ENCODE results near the gene DNAH11.
A peak's percentile ranks its signal among the peaks of the same experiment; 100 is the strongest.
"Not testable (repeated sequence)": the region's sequence is repeated elsewhere in the genome, so short reads cannot be mapped to it uniquely, and the experiment has no call there.

Gene DNAH11, protein sequence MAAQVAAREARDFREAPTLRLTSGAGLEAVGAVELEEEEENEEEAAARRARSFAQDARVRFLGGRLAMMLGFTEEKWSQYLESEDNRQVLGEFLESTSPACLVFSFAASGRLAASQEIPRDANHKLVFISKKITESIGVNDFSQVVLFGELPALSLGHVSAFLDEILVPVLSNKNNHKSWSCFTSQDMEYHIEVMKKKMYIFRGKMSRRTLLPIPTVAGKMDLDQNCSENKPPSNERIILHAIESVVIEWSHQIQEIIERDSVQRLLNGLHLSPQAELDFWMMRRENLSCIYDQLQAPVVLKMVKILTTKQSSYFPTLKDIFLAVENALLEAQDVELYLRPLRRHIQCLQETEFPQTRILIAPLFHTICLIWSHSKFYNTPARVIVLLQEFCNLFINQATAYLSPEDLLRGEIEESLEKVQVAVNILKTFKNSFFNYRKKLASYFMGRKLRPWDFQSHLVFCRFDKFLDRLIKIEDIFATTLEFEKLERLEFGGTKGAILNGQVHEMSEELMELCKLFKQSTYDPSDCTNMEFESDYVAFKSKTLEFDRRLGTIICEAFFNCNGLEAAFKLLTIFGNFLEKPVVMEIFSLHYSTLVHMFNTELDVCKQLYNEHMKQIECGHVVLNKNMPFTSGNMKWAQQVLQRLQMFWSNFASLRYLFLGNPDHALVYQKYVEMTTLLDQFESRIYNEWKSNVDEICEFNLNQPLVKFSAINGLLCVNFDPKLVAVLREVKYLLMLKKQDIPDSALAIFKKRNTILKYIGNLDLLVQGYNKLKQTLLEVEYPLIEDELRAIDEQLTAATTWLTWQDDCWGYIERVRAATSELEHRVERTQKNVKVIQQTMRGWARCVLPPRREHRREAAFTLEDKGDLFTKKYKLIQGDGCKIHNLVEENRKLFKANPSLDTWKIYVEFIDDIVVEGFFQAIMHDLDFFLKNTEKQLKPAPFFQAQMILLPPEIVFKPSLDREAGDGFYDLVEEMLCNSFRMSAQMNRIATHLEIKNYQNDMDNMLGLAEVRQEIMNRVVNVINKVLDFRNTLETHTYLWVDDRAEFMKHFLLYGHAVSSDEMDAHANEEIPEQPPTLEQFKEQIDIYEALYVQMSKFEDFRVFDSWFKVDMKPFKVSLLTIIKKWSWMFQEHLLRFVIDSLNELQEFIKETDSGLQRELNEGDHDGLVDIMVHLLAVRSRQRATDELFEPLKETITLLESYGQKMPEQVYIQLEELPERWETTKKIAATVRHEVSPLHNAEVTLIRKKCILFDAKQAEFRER (N-terminal part only)

DNA sequence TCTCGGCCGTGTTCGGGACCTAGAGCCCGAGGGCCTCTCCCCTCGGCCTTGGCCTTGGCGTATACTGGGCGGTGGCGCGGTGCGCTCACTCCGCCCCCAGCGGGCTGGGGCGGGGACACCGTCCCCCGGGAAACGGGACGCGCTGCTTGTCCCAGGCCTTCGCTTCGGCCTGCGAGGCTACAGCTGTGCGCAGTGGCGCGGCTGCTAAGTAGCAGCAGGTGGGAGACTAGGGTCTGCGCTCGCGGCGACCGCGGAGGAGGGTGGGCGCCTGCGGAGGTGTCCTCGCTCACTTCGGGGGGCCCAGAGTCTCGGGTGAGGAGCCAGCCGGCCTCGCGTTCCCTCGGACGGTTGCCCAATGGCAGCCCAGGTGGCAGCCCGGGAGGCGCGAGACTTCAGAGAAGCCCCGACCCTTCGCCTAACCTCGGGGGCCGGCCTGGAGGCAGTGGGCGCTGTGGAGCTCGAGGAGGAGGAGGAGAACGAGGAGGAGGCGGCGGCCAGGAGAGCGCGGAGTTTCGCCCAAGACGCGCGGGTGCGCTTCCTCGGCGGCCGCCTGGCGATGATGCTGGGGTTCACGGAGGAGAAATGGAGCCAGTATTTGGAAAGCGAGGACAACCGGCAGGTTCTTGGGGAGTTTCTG lies at the start of gene DNAH11:
Gene DNAH11 (plus strand): TSS at position 149 of the 637 bp plus-strand sequence. CDS start 207 bp downstream, at position 356.
- peaks cover 54% of the 10 kb centered on the region for H3K27me3 Mint-ChIP-seq
- no peaks in the 10 kb centered on the region for H3K36me3 Mint-ChIP-seq (ENCODE audit: low read depth)
- peak within 1 kb of the TSS; percentile 42 for H3K4me3 Mint-ChIP-seq
- ATAC-seq: peak; percentile 89
- H3K4me1 Mint-ChIP-seq: peaks cover 8% of the 10 kb centered on the region
- peak; percentile 26 for DNase-seq
- no peaks in the 10 kb centered on the region for H3K9me3 Mint-ChIP-seq
- no peak within 1 kb of the TSS for H3K27ac Mint-ChIP-seq

DNA sequence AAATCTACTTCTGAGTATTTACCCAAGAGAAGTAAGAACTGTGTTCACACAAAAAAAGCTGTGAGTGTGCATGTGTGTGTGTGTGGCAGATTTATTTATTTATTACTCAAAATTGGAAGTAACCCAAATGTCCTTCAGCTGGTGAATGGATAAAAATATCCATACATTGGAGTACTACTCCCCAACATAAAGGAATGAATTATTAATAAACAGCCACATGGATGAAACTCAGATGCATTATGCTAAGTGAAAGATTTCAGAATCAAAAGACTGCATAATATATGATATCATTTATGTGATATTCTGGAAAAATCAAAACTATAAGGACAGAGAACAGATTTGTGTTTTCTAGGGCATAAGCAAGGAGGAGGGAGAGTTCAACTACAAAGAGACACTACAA lies 47.1 kb upstream of the DNAH11 start:
- DNase-seq (no peak), ATAC-seq (no peak)
- Mint-ChIP-seq H3K4me3 (no peak overlapping the region), H3K9me3 (peaks cover 40% of the 10 kb centered on the region), H3K36me3 (ENCODE audit: low read depth) (peaks cover 74% of the 10 kb centered on the region), H3K27me3 (no peaks in the 10 kb centered on the region), H3K4me1 (no peaks in the 10 kb centered on the region), H3K27ac (no peak overlapping the region)

DNA sequence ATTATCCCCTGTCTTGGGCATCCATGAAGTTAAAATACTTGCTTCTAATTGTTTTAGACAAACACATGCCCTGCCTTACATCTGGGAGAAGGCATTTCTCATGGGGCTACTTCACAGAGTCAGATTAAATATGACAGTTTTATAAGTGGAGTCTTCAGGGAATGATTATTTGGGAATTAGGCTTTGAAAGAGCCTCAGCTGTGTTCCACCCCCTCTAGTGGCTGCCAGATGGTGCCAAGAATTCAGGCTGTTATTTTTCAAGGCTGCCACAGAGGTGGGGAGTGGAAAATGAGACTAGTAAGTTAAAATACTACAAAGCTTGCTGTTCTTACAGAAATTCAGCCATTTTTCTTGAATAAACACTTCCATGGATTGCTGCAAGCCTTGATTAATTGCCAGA lies 45.8 kb upstream of the DNAH11 start:
- Mint-ChIP-seq H3K36me3 (ENCODE audit: low read depth) (peaks cover 76% of the 10 kb centered on the region), H3K4me1 (no peaks in the 10 kb centered on the region), H3K27me3 (no peaks in the 10 kb centered on the region), H3K27ac (no peak overlapping the region), H3K9me3 (peaks cover 37% of the 10 kb centered on the region), H3K4me3 (no peak overlapping the region)
- ATAC-seq (no peak), DNase-seq (no peak)

DNA sequence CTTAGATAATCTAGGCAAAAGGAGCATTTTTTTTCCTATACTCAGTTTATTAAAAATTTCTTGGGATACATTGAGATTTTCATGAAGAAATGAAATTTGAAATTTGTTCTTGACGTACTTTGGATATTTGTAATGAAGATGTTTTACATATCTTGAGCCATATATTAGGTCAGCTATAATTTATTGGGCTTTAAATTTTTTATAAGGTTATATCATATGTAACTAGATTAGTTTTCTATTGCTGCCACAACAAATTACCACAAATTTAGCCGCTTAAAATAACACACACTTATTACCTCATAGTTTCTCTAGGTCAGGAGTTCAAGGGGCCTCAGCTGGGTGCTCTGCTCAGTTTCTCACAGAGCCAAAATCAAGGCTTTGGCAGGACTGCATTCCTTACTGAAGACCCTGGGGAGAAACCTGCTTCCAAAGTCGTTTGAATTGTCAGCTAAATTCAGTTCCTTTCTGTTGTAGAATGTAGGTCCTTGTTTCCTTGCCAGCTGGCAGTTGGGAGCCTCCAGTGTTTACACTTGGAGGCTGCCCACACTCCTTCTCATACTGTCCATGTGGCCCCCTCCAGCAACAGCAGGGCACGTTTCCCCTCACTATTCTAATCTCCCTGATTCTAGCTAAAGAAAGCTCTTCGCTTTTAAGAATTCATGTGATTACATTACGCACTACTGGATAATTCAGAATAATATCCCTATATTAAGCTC lies 42.6 kb upstream of the DNAH11 start:
- DNase-seq: no peak
- H3K36me3 Mint-ChIP-seq (ENCODE audit: low read depth): peaks cover 73% of the 10 kb centered on the region
- no peak overlapping the region for H3K27ac Mint-ChIP-seq
- H3K9me3 Mint-ChIP-seq: peaks cover 45% of the 10 kb centered on the region
- no peak for ATAC-seq
- H3K27me3 Mint-ChIP-seq: no peaks in the 10 kb centered on the region
- H3K4me3 Mint-ChIP-seq: no peak overlapping the region
- no peaks in the 10 kb centered on the region for H3K4me1 Mint-ChIP-seq

DNA sequence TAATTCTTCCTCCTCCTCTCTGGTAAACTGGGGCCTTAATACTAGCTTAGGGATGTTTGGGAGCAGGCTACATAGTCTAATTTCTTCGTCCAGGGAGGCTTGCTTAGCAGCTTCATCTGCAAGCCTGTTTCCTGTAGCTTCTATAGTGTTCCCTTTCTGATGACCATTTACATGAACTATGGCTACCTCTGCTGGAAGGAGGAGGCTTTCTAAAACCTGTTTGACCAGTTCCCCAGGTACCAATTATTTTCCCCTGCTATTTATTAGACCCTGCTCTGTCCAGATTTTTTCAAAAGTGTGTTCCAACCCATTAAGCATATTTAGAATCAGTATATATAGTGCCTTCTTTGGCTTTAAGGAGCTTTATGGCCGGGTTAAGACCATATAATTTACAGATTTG lies 38.8 kb upstream of the DNAH11 start:
- Mint-ChIP-seq H3K27me3 (no peaks in the 10 kb centered on the region), H3K27ac (no peak overlapping the region), H3K4me1 (no peaks in the 10 kb centered on the region), H3K9me3 (peaks cover 42% of the 10 kb centered on the region), H3K4me3 (no peak overlapping the region), H3K36me3 (ENCODE audit: low read depth) (peaks cover 74% of the 10 kb centered on the region)
- ATAC-seq (no peak), DNase-seq (no peak)

DNA sequence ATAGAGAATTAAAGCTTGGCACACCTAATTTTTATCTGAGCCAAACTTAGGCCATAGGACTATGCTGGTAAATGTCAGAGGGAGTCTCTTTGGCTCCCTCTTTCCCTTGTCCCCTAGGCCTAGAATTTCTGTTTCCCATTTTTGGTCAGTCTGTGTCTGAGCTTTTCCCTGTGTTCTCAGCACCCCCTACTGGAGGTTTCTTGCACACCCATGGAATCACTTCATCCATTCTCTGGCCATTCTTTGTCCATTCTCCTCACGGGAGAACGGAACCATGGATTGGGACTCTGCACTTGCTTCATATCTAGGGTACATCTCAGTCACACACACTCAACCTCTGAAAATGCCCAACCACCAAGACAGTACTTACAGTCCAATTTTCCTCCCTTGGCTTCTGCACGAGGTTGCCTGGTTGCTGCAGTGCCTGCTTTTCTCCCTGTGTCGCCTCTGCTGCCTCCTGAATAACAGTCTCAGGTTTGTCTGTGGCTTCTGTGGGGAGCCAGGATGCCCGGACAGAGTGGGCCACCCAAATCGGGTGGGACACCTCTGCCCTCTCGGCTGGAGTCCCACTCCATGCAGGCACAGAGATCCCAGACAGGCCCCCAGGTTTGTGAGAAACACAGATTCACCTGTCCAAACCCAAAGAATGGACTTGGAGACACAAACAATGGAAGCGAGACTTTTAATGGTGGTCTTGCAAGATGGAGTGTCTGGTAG lies 35.1 kb upstream of the DNAH11 start:
- Mint-ChIP-seq H3K27me3 (no peaks in the 10 kb centered on the region), H3K4me1 (no peaks in the 10 kb centered on the region), H3K4me3 (no peak overlapping the region), H3K36me3 (ENCODE audit: low read depth) (peaks cover 55% of the 10 kb centered on the region), H3K9me3 (peaks cover 30% of the 10 kb centered on the region), H3K27ac (no peak overlapping the region)
- DNase-seq (peak; percentile 29), ATAC-seq (no peak)

DNA sequence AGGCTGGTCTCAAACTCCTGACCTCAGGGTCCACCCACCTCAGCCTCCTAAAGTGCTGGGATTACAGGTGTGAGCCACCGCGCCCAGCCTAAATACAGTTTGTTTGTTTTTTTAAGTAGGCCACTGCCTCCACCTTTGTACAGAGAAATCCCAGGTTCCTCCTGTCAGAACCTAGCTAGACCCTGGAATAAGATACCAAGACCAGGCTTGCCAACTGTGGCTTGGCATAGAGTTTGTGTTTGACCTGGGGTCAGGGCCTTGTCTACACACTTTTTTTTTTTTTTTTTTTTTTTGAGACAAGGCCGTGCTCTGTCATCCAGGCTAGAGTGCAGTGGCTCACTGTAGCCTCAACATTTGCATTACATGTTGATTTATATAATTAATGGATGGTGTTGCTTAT lies 34.3 kb upstream of the DNAH11 start:
- H3K4me3 Mint-ChIP-seq: no peak overlapping the region
- DNase-seq: no peak
- H3K4me1 Mint-ChIP-seq: no peaks in the 10 kb centered on the region
- H3K36me3 Mint-ChIP-seq (ENCODE audit: low read depth): peaks cover 50% of the 10 kb centered on the region
- no peak overlapping the region for H3K27ac Mint-ChIP-seq
- no peak for ATAC-seq
- peaks cover 28% of the 10 kb centered on the region for H3K9me3 Mint-ChIP-seq
- H3K27me3 Mint-ChIP-seq: no peaks in the 10 kb centered on the region

DNA sequence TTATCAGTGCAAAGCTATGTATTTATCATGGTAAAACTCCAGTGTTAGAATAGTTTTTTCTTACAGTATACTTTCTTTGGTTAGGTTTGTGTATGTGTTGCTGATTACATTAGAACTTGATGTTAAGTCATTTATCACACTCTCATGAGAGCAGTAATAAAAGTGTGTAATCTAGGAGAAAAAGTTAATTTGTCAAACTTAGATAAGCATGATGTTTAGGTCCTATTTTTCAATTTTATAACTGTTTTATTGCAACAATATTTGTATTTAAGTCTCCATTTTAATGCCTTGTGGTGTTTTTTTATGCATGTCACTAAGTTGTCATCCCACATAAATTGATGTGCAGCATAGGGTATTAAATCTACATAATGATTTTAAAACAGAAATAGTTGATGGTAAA lies 28.8 kb upstream of the DNAH11 start:
- ATAC-seq: no peak
- DNase-seq: no peak
- no peaks in the 10 kb centered on the region for H3K4me1 Mint-ChIP-seq
- H3K36me3 Mint-ChIP-seq (ENCODE audit: low read depth): peaks cover 8% of the 10 kb centered on the region
- no peaks in the 10 kb centered on the region for H3K9me3 Mint-ChIP-seq
- H3K27ac Mint-ChIP-seq: no peak overlapping the region
- no peak overlapping the region for H3K4me3 Mint-ChIP-seq
- no peaks in the 10 kb centered on the region for H3K27me3 Mint-ChIP-seq

DNA sequence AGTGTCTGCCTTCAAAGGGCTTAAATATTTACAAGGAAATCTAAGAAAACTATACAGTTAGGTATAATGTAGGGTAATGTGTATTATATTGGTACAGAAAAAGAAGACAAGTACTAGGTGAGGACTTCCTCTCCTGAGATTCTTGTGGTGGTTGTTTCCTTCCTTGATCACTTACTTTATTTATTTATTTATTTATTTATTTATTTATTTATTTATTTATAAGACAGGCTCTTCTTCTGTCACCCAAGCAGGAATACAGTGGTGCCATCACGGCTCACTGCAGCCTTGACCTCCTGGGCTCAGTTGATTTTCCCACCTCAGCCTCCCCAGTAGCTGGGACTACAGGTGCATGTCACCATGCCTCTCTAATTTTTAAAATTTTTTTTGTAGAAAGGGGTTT lies 18.2 kb upstream of the DNAH11 start:
- Mint-ChIP-seq H3K4me3 (no peak overlapping the region), H3K27ac (no peak overlapping the region), H3K9me3 (no peaks in the 10 kb centered on the region), H3K27me3 (no peaks in the 10 kb centered on the region), H3K4me1 (no peaks in the 10 kb centered on the region), H3K36me3 (ENCODE audit: low read depth) (no peaks in the 10 kb centered on the region)
- DNase-seq: no peak
- ATAC-seq: no peak

DNA sequence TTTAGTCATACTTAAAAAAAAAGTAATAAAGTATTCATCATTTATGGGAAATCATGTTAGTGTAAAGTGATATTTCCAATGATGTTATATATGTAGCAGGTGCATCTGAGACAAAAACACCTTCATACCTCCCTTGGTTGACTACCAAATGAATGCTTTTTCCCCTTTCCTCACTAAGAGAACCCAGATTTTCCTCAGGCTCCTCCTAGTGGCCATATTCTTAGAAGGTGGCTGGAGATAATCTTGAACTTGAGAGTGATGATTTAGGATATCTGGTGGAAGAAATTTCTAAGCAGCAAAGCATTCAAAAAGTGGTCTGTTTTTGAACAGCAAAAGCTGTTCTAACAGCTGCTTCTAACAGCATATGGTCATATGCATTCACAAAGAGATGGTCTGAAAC lies 16.8 kb upstream of the DNAH11 start:
- no peaks in the 10 kb centered on the region for H3K9me3 Mint-ChIP-seq
- no peak overlapping the region for H3K27ac Mint-ChIP-seq
- no peak overlapping the region for H3K4me3 Mint-ChIP-seq
- DNase-seq: no peak
- no peaks in the 10 kb centered on the region for H3K4me1 Mint-ChIP-seq
- ATAC-seq: no peak
- H3K36me3 Mint-ChIP-seq (ENCODE audit: low read depth): no peaks in the 10 kb centered on the region
- H3K27me3 Mint-ChIP-seq: peaks cover 3% of the 10 kb centered on the region

DNA sequence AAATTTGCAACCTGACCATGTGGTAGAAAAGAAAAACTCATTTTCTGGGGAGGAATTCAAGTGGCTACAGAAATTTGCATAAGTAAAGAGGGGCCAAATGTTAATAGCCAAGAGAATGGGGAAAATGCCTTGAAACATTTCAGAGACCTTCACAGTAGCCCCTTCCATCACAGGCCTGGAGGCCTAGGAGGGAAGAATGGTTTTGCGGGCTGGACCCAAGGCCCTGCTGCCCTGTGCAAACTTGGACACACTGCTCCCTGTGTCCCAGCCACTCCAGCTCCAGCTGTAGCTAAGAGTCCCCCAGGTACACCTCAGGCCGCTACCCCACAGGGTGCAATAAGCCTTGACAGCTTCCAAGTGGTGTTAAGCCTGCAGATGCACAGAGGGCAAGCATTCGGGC lies 16.4 kb upstream of the DNAH11 start:
- Mint-ChIP-seq H3K36me3 (ENCODE audit: low read depth) (no peaks in the 10 kb centered on the region), H3K9me3 (no peaks in the 10 kb centered on the region), H3K27me3 (peaks cover 3% of the 10 kb centered on the region), H3K4me3 (no peak overlapping the region), H3K27ac (no peak overlapping the region), H3K4me1 (no peaks in the 10 kb centered on the region)
- ATAC-seq (no peak), DNase-seq (no peak)

DNA sequence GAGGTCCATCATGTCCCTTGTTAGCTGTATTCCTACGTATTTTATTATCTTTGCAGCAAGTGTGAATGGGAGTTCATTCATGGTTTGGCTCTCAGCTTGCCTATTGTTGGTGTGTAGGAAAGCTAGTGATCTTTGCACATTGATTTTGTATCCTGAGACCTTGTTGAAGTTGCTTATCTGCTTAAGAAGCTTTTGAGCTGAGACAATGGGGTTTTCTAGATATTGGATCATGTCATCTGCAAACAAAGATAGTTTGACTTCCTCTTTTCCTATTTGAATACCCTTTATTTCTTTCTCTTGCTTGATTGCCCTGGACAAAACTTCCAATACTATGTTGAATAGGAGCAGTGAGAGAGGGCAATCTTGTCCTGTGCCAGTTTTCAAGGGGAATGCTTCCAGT lies 10.4 kb upstream of the DNAH11 start:
- not testable (repeated sequence) for H3K27ac Mint-ChIP-seq

DNA sequence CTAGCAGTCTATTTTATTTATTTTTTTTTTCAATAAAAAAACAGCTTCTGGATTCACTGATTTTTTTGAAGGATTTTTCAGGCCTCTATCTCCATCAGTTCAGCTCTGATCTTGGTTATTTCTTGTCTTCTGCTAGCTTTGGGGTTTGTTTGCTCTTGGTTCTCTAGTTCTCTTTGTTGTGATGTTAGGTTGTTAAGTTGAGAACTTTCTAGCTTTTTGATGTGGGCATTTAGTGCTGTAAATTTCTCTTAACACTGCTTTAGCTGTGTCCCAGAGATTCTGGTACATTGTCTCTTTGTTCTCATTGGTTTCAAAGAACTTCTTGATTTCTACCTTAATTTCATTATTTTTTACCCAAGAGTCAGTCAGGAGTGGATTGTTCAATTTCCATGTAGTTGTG lies 9.2 kb upstream of the DNAH11 start:
- DNase-seq; H3K27ac Mint-ChIP-seq; H3K27me3 Mint-ChIP-seq; H3K36me3 Mint-ChIP-seq (ENCODE audit: low read depth); H3K9me3 Mint-ChIP-seq; H3K4me1 Mint-ChIP-seq; H3K4me3 Mint-ChIP-seq; ATAC-seq: not testable (repeated sequence)

More for the DNA sequence above, 10.4 kb upstream of the DNAH11 start:
- ATAC-seq; H3K27me3 Mint-ChIP-seq; H3K9me3 Mint-ChIP-seq; H3K36me3 Mint-ChIP-seq (ENCODE audit: low read depth); H3K4me3 Mint-ChIP-seq; DNase-seq; H3K4me1 Mint-ChIP-seq: not testable (repeated sequence)
